CD4-positive, alpha-beta T cell treated with Interleukin-4 for 4 hours (primary cell): ENCODE data around the gene ERAS.

ENCODE experiments used
- DNase-seq: peaks from one replicate; pipeline ENCODE4 v3.0.0-alpha.2; 2020

ERAS gene

GRCh38 chrX:48826135-48826875 is at the start of gene ERAS:
TSS of gene ERAS (plus strand) at chrX:48826513. CDS start at chrX:48829124, 2,611 bp downstream.
- no peak for DNase-seq

- DNase-seq: no peak
Observed at GRCh38 chrX:48776818-48777439, 49.4 kb upstream of the ERAS start.

- no peak for DNase-seq
Observed at GRCh38 chrX:48779399-48779798, 46.9 kb upstream of the ERAS start.

GRCh38 chrX:48781705-48782104 is 44.6 kb upstream of the ERAS start:
- no peak for DNase-seq

- no peak for DNase-seq
Observed at GRCh38 chrX:48782216-48782615, 44.1 kb upstream of the ERAS start.

- no peak for DNase-seq
Observed at GRCh38 chrX:48782795-48783194, 43.5 kb upstream of the ERAS start.

- DNase-seq: no peak
Observed at GRCh38 chrX:48784726-48785125, 41.6 kb upstream of the ERAS start.

GRCh38 chrX:48785186-48785539 is 41.1 kb upstream of the ERAS start:
- DNase-seq: no peak

GRCh38 chrX:48785540-48786214 is 40.6 kb upstream of the ERAS start:
- no peak for DNase-seq

- no peak for DNase-seq
Observed at GRCh38 chrX:48786341-48786800, 39.9 kb upstream of the ERAS start, which contains the start of gene GATA1. TSS of gene GATA1 (plus strand) at chrX:48786590. CDS start at chrX:48791110, 4,520 bp downstream.

- no peak for DNase-seq
Observed at GRCh38 chrX:48786825-48787504, 39.3 kb upstream of the ERAS start.

- no peak for DNase-seq
Observed at GRCh38 chrX:48787505-48788443, 38.5 kb upstream of the ERAS start.

- no peak for DNase-seq
Observed at GRCh38 chrX:48789366-48790220, 36.7 kb upstream of the ERAS start.

- DNase-seq: no peak
Observed at GRCh38 chrX:48790477-48790876, 35.8 kb upstream of the ERAS start.

GRCh38 chrX:48791063-48791820 is 35.1 kb upstream of the ERAS start:
- DNase-seq: no peak

- DNase-seq: no peak
Observed at GRCh38 chrX:48792219-48792618, 34.1 kb upstream of the ERAS start.

- DNase-seq: no peak
Observed at GRCh38 chrX:48793935-48794334, 32.4 kb upstream of the ERAS start.

- no peak for DNase-seq
Observed at GRCh38 chrX:48794340-48794910, 31.9 kb upstream of the ERAS start.

GRCh38 chrX:48794911-48795515 is 31.3 kb upstream of the ERAS start:
- DNase-seq: no peak

- DNase-seq: no peak
Observed at GRCh38 chrX:48798318-48798717, 28.0 kb upstream of the ERAS start.
